ENCODE results near the gene CRYBB1.

CRYBB1 gene

GRCh38 chr22:26617271-26618199 is at the start of gene CRYBB1:
CRYBB1 (minus strand) TSS chr22:26618027; CDS start chr22:26616319, 1,708 bp downstream.
- in situ Hi-C loops (cut with HindIII; ENCODE audit: low sequenced_read_pairs) = no loop called here

- in situ Hi-C loops (cut with HindIII; ENCODE audit: low sequenced_read_pairs) = no loop called here
Observed at GRCh38 chr22:26667140-26667539, 49.3 kb upstream of the CRYBB1 start.

- in situ Hi-C loops (cut with HindIII; ENCODE audit: low sequenced_read_pairs) = no loop called here
Observed at GRCh38 chr22:26665813-26666231, 48.0 kb upstream of the CRYBB1 start.

- in situ Hi-C loops (cut with HindIII; ENCODE audit: low sequenced_read_pairs) = no loop called here
Observed at GRCh38 chr22:26663374-26663923, 45.6 kb upstream of the CRYBB1 start.

GRCh38 chr22:26662160-26662559 is 44.3 kb upstream of the CRYBB1 start:
- in situ Hi-C loops (cut with HindIII; ENCODE audit: low sequenced_read_pairs) = no loop called here

GRCh38 chr22:26660961-26661578 is 43.2 kb upstream of the CRYBB1 start:
- in situ Hi-C loops (cut with HindIII; ENCODE audit: low sequenced_read_pairs) = no loop called here

- in situ Hi-C loops (cut with HindIII; ENCODE audit: low sequenced_read_pairs) = no loop called here
Observed at GRCh38 chr22:26660356-26660755, 42.5 kb upstream of the CRYBB1 start.

GRCh38 chr22:26658671-26659478 is 41.0 kb upstream of the CRYBB1 start:
- in situ Hi-C loops (cut with HindIII; ENCODE audit: low sequenced_read_pairs) = no loop called here

GRCh38 chr22:26658161-26658560 is 40.3 kb upstream of the CRYBB1 start:
- in situ Hi-C loops (cut with HindIII; ENCODE audit: low sequenced_read_pairs) = no loop called here

- in situ Hi-C loops (cut with HindIII; ENCODE audit: low sequenced_read_pairs) = no loop called here
Observed at GRCh38 chr22:26656891-26657851, 39.3 kb upstream of the CRYBB1 start, which contains the start of gene MIAT. MIAT (plus strand) TSS chr22:26657588.

GRCh38 chr22:26651815-26652214 is 34.0 kb upstream of the CRYBB1 start:
- in situ Hi-C loops (cut with HindIII; ENCODE audit: low sequenced_read_pairs) = no loop called here

GRCh38 chr22:26650722-26651421 is 33.0 kb upstream of the CRYBB1 start:
- in situ Hi-C loops (cut with HindIII; ENCODE audit: low sequenced_read_pairs) = no loop called here

GRCh38 chr22:26648528-26649388 is 30.9 kb upstream of the CRYBB1 start:
- in situ Hi-C loops (cut with HindIII; ENCODE audit: low sequenced_read_pairs) = no loop called here

GRCh38 chr22:26648011-26648497 is 30.2 kb upstream of the CRYBB1 start:
- in situ Hi-C loops (cut with HindIII; ENCODE audit: low sequenced_read_pairs) = no loop called here

GRCh38 chr22:26646158-26646557 is 28.3 kb upstream of the CRYBB1 start:
- in situ Hi-C loops (cut with HindIII; ENCODE audit: low sequenced_read_pairs) = no loop called here

- in situ Hi-C loops (cut with HindIII; ENCODE audit: low sequenced_read_pairs) = no loop called here
Observed at GRCh38 chr22:26643418-26644100, 25.7 kb upstream of the CRYBB1 start.

Measured in DLD1 (cell line).